Measurements from ENCODE around the gene ARL6IP4.

ARL6IP4 gene

GRCh38 chr12:122979001-122979907 lies 1.2 kb upstream of the ARL6IP4 start:
- no peak for DNase-seq

GRCh38 chr12:122979908-122980182 lies 636 bp upstream of the ARL6IP4 start:
- DNase-seq, result no peak

- DNase-seq, result no peak
These were observed 573 bp downstream of the ARL6IP4 start for GRCh38 chr12:122981036-122981471.

GRCh38 chr12:122981587-122982476 lies 1.4 kb downstream of the ARL6IP4 start:
- DNase-seq, result no peak

- no peak for DNase-seq
These were observed 2.0 kb downstream of the ARL6IP4 start for GRCh38 chr12:122982477-122982815.

- no peak for DNase-seq
These were observed 2.7 kb downstream of the ARL6IP4 start for GRCh38 chr12:122982963-122983788.

- no peak for DNase-seq
These were observed 3.5 kb downstream of the ARL6IP4 start for GRCh38 chr12:122983789-122984515.

GRCh38 chr12:122984612-122985337 lies 4.3 kb downstream of the ARL6IP4 start:
- DNase-seq, result no peak

GRCh38 chr12:122985338-122986257 lies 5.1 kb downstream of the ARL6IP4 start:
- DNase-seq, result no peak

GRCh38 chr12:122986258-122986871 lies 5.9 kb downstream of the ARL6IP4 start:
- no peak for DNase-seq

- no peak for DNase-seq
These were observed 6.8 kb downstream of the ARL6IP4 start for GRCh38 chr12:122987086-122987951.

- DNase-seq, result no peak
These were observed 7.6 kb downstream of the ARL6IP4 start for GRCh38 chr12:122988036-122988435.

GRCh38 chr12:122988612-122989212 lies 8.2 kb downstream of the ARL6IP4 start:
- no peak for DNase-seq

GRCh38 chr12:122989225-122989839 lies 8.9 kb downstream of the ARL6IP4 start:
- no peak for DNase-seq

- no peak for DNase-seq
These were observed 9.5 kb downstream of the ARL6IP4 start for GRCh38 chr12:122989874-122990419.

GRCh38 chr12:122990561-122990960 lies 10.1 kb downstream of the ARL6IP4 start:
- no peak for DNase-seq

GRCh38 chr12:122990961-122991622 lies 10.6 kb downstream of the ARL6IP4 start:
- no peak for DNase-seq
